ENCODE results near the gene PPP1R14C.

PPP1R14C gene

GRCh38 chr6:150198532-150198931 lies 55.7 kb downstream of the PPP1R14C start:
- no peak for DNase-seq

DNA sequence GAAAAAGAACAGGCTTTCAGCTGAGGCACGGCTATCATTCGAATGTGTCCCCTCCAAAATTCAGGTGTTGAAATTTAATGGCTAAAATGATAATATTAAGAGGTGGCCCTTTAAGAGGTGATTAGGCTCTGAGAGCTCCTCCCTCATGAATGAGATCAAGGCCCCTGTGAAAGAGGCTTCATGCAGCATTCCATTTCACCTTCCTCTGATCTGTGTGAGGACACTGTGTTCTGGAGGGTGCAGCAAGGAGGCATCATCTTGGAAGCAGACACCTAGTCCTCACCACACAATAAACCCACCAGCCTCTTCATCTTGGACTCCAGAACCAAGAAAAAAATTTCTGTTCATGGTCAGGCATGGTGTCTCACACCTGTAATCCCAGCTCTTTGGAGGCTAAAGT lies 56.4 kb downstream of the PPP1R14C start:
- DNase-seq, result no peak

- DNase-seq, result no peak
Measured at GRCh38 chr6:150200428-150201100, 57.7 kb downstream of the PPP1R14C start.

GRCh38 chr6:150201285-150201684 lies 58.4 kb downstream of the PPP1R14C start:
- no peak for DNase-seq

DNA sequence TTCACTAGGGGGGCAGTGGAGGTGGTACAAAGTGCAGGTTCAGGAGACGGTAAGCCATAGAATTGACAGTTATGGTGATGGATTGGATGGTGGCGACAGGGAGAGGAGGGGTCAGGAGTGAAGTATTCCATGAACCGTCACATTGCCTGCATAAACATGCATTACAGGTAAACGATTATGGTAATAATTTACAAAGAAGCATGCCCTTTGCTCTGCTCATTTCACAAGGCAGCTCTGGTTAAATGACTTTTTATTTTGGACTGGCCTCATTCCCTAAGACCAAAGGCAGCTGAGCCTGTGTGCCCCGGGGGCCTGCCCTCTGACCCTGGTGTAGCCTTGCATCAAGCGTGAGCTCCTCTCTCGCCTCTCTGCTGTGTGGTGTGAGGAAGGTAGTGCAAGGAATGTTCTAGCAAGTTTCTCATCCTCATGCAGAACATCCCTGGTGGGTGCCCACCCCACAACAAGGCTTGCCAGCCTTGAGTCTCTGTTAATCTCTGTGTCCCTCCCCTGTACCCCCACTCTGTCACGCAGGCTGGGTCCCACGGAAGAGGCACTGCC lies 59.0 kb downstream of the PPP1R14C start:
- no peak for DNase-seq

DNA sequence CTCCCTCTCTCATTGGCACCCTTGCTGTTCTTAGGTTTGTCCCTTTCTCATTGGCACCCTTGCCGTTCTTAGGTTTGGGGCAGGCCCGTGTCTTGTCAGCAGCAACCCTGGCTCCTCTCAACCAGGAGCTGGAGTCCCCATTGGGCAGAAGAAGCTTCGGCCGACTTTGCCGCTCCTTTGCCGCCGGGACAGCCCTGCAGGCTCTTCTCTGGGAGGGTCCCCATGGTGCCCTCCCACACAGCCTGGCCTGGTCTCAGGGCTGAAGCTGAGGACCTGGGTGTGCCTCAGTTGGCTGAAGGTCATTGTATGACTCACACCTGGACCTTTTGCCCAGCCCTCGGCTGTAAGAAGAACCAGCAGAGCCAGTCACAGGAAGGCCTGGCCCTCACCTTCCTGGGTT lies 59.6 kb downstream of the PPP1R14C start:
- DNase-seq, result no peak

- no peak for DNase-seq
Measured at GRCh38 chr6:150202934-150203333, 60.1 kb downstream of the PPP1R14C start.

DNA sequence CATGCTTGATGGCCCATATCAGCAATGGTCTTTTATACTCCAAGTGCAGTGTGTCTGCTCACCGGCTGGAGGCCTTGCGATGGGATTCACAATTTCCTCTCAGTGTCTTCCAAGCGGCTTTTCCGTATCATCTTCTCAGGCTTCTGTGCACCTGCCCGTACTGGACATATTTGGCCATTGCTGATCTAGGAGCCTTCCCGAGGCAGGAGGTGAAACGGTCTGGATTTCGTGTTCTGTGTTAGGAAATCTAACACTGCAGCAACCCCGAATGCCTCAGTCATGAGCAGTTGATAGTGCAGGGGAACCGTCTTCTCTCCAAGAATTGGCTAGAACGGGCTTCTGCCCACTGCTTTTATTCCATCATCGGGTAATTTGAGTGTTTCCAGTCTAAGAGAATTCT lies 60.5 kb downstream of the PPP1R14C start:
- no peak for DNase-seq

GRCh38 chr6:150203871-150204545 lies 61.2 kb downstream of the PPP1R14C start:
- DNase-seq, result no peak

DNA sequence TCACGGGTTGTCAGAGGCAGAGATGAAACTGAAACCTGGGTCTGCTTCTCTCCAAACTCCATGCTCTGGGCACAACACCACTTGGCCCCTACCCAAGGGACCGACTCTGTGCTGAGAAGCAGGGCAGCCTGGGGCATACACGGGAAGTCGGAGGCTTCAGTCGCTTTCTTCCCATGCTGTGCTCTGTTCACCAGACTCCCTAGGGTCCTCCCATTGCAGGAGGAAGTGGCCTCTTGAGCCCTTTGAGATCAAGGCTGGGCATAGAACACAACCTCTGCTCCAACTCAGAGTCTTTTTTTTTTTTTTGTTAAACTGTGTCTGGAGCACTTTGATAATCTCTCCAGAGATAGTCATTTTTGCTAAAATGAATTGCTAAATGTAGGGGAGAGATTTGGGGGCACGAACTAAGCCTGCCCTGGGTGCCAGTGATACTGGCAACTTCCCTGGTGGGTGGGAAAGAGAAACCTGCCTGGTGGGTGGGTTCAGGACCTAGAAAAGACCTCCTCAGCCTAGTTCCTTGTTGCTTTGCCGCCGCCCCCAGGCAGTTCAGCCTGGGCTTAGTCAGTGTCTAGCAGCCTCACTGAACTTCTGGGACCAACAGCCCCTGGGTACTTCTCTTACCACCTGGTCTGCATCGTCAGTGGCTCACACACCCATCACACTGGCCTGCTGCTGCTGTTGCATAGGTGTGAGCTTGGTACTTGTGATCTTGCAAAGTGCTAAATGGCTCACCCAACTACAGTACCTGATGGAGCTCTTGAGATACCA lies 62.0 kb downstream of the PPP1R14C start:
- no peak for DNase-seq

GRCh38 chr6:150207931-150208570 lies 65.2 kb downstream of the PPP1R14C start:
- no peak for DNase-seq

DNA sequence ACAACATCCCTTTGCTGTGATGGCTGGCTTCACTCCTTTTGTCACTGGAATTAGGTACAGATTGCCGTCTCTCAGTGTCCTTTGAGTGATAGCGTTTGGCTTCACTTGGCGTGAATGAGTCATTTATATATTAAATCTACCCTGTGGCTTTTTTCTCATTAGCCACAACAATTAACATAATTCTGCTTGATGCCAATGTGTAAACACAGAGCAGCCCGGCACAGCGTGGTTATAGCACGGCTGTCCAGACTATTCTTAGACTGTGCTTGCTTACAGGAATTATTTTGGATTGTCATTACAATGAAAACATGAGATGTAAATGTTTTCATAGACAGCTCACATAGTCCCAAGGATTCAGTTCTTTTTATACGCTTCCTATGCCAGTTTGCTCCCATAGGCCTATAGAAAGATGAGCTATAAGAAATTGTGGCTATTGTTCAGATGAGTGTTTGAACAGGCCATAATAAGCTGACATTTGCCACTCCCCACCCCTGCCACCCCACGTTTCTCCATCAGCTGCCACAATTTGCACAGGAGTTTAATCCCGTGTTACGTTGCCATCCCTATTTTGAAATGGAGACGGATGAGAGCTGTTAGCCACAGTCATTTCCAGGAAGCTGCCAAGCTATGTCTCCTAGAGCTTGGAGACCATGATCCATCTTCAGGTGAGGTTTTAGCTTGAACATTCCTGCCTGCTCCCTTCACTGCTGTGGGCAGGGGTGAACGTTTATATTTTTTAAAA lies 65.9 kb downstream of the PPP1R14C start:
- DNase-seq, result no peak

- no peak for DNase-seq
Measured at GRCh38 chr6:150209415-150209814, 66.6 kb downstream of the PPP1R14C start.

DNA sequence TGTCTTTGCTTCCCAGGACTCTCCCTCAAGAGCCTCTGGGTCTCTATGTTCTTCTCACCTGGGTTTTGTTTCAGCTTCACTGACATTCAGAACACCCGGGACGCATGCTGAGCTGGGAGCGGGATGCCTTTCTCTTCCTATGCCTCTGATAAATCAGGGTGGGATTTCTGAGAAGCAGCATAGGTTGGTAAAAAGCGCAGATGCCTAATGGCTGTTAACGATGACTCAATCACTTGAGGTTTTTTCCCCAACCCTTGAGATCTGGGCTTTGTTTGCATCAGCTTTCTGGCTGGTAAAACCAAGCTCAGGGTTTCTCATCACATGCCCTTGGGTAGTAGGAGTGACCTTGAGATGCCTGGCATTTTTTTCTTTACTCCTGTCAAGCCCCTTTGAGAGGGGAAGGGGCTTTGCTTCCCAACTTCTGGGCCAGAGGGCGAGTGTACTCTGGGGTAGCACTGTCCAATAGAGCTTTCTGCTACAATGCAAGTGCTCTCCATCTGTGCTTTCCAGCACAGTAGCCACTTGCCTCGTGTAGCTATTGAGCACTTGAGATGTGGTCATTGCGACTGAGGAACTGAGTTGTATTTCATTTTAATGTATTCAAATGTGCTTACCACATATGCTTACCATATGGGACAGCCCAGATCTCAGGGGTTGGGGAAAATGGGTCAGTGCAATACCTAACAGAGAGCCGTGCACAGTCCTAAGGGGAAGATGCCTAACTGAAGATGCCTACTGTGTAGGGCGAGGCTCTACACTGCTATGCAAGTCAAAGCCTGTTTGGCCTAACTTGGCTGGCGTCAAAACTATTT lies 69.1 kb downstream of the PPP1R14C start:
- DNase-seq, result no peak

DNA sequence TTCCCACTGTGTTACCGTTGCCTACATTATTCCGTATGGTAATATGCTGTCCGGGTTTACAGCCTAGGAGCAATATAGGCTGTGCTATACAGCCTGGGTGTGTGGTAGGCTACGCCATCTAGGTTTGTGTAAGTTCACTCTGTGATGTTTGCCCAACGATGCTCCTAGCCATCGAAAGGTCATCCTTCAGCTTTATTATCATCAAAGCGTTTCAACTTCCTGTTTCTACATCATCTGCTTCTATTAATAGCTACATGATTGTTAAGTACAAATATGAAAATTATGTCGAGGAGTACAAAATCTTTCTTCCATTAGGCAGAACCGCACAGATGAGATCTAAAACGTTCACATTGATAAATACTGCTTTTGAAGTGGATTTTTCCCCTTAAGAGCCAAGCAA lies 69.9 kb downstream of the PPP1R14C start:
- no peak for DNase-seq

- no peak for DNase-seq
Measured at GRCh38 chr6:150213301-150213700, 70.5 kb downstream of the PPP1R14C start.

- DNase-seq, result no peak
Measured at GRCh38 chr6:150214310-150214709, 71.5 kb downstream of the PPP1R14C start.

DNA sequence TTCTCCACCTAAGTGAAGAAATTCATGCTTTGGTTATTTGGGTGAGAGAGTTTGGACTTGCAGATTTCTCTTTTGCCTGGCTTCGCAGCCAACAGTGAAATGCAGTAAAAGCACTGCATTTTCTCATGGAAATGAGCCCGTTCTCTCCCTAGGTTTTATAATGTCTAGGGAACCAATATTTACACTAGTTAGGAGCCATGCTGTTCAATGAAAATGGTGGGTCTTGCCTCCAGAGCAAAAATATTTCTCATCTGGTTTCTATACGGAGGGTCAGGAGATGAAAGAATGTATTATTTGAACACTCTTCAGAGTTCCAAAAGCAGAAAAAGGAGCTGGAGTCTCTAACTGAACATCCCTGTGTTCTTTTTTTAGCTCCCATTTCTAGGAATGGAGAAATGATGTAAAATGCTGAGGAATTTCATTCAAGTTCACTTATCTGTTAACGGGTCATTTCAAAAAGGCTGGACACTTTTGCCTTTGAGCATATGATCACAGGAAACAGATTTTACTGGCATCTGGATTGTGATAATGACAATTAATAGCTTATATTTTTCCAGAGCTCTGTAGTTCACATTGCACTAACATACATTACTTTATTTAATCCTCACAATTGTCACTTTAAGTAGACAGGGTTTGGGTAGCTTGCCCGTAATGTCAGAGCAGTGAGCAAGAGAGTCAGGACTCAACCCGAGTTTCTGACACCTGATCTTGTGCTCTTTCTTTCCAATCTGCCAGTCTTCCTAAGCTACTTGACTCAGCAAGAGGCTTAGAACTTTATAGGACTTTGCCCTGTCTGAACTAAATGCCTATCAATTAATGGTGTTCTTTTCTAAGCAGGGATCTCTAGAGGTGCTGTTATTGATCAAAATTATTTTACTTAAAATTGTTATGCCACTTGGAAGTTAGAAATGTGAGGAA lies 78.0 kb downstream of the PPP1R14C start:
- no peak for DNase-seq

DNA sequence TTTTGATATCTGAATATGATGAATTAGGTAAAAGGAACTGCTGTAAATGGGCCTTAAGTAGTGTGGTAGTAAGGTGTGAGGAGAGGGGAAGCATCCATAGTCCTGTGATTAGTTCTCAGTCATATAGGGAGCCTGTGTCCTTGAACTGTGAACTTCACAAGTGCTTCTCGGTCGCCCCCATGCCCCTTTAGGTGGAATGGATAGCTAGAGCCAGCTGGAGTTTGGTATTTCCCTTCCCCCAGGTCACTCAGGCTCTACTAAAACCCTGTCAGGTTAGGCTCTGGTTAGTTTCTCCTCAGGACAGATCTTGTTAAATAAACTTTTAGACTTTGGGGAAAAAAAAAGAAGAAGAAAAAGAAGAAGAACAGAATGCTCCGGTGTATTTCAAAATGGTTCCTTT lies 82.0 kb downstream of the PPP1R14C start:
- DNase-seq, result no peak

- no peak for DNase-seq
Measured at GRCh38 chr6:150227281-150227680, 84.4 kb downstream of the PPP1R14C start.

Measured in NCI-H510A (cell line).